Activated T-cell treated with anti-CD3 and anti-CD28 coated beads, Interleukin-2, amount 50 U/mL, for 24 hours (primary cell): ENCODE results near the gene OGDHL.
A peak's percentile ranks its signal among the peaks of the same experiment; 100 is the strongest.
"Not testable (repeated sequence)": the region's sequence is repeated elsewhere in the genome, so short reads cannot be mapped to it uniquely, and the experiment has no call there.

Experiments used
- DNase-seq: peaks from one replicate; pipeline ENCODE4 v3.0.0-alpha.2; 2020
- H3K27ac Mint-ChIP-seq: 2 replicates; pipeline ENCODE4 v1.8.0; 2020; ENCODE audit warnings: mild to moderate bottlenecking, mixed read lengths
- H3K27me3 Mint-ChIP-seq: 2 replicates; pipeline ENCODE4 v1.8.0; 2020; ENCODE audit warnings: mixed read lengths
- H3K36me3 Mint-ChIP-seq: 2 replicates; pipeline ENCODE4 v1.8.0; 2020; ENCODE audit warnings: low read depth, mixed read lengths
- H3K4me1 Mint-ChIP-seq: 2 replicates; pipeline ENCODE4 v1.8.0; 2020; ENCODE audit warnings: low read depth, mixed read lengths
- H3K4me3 Mint-ChIP-seq: 2 replicates; pipeline ENCODE4 v1.8.0; 2020; ENCODE audit warnings: mild to moderate bottlenecking, moderate library complexity, mixed read lengths
- H3K9me3 Mint-ChIP-seq: 2 replicates; pipeline ENCODE4 v1.8.0; 2020; ENCODE audit warnings: mixed read lengths

The OGDHL gene

GRCh38 chr10:49766484-49766883 is 4.4 kb upstream of the OGDHL start:
- no peak overlapping the region for H3K27ac Mint-ChIP-seq
- no peak for DNase-seq
- no peak overlapping the region for H3K4me3 Mint-ChIP-seq
- H3K27me3 Mint-ChIP-seq = peaks cover 63% of the 10 kb centered on the region
- H3K9me3 Mint-ChIP-seq = peaks cover 10% of the 10 kb centered on the region
- no peaks in the 10 kb centered on the region for H3K36me3 Mint-ChIP-seq
- H3K4me1 Mint-ChIP-seq = peaks cover 7% of the 10 kb centered on the region

GRCh38 chr10:49762566-49762877 is 399 bp upstream of the OGDHL start:
- Mint-ChIP-seq H3K4me3 (peak overlapping the region; percentile 51), H3K27ac (no peak overlapping the region), H3K36me3 (no peaks in the 10 kb centered on the region), H3K9me3 (peaks cover 10% of the 10 kb centered on the region), H3K4me1 (peaks cover 9% of the 10 kb centered on the region), H3K27me3 (peaks cover 73% of the 10 kb centered on the region)
- DNase-seq = no peak

- no peaks in the 10 kb centered on the region for H3K36me3 Mint-ChIP-seq
- peak overlapping the region; percentile 41 for H3K4me3 Mint-ChIP-seq
- H3K27ac Mint-ChIP-seq = no peak overlapping the region
- peaks cover 63% of the 10 kb centered on the region for H3K27me3 Mint-ChIP-seq
- H3K4me1 Mint-ChIP-seq = peaks cover 9% of the 10 kb centered on the region
- peaks cover 1% of the 10 kb centered on the region for H3K9me3 Mint-ChIP-seq
- no peak for DNase-seq
Measured at GRCh38 chr10:49761201-49761788, 828 bp downstream of the OGDHL start.

- peak; percentile 24 for DNase-seq
- no peaks in the 10 kb centered on the region for H3K36me3 Mint-ChIP-seq
- H3K27me3 Mint-ChIP-seq = peaks cover 64% of the 10 kb centered on the region
- peaks cover 9% of the 10 kb centered on the region for H3K4me1 Mint-ChIP-seq
- peak overlapping the region; percentile 41 for H3K4me3 Mint-ChIP-seq
- no peak overlapping the region for H3K27ac Mint-ChIP-seq
- no peaks in the 10 kb centered on the region for H3K9me3 Mint-ChIP-seq
Measured at GRCh38 chr10:49760789-49761188, 1.3 kb downstream of the OGDHL start.

GRCh38 chr10:49759787-49760551 is 2.2 kb downstream of the OGDHL start:
- peaks cover 9% of the 10 kb centered on the region for H3K4me1 Mint-ChIP-seq
- H3K9me3 Mint-ChIP-seq = no peaks in the 10 kb centered on the region
- H3K4me3 Mint-ChIP-seq = no peak overlapping the region
- peak; percentile 20 for DNase-seq
- no peaks in the 10 kb centered on the region for H3K36me3 Mint-ChIP-seq
- H3K27me3 Mint-ChIP-seq = peaks cover 64% of the 10 kb centered on the region
- H3K27ac Mint-ChIP-seq = no peak overlapping the region

GRCh38 chr10:49758249-49758930 is 3.7 kb downstream of the OGDHL start:
- DNase-seq = no peak
- Mint-ChIP-seq H3K4me3 (no peak overlapping the region), H3K4me1 (peaks cover 9% of the 10 kb centered on the region), H3K27ac (no peak overlapping the region), H3K27me3 (peaks cover 53% of the 10 kb centered on the region), H3K36me3 (no peaks in the 10 kb centered on the region), H3K9me3 (no peaks in the 10 kb centered on the region)

- no peak for DNase-seq
- peaks cover 40% of the 10 kb centered on the region for H3K27me3 Mint-ChIP-seq
- no peaks in the 10 kb centered on the region for H3K9me3 Mint-ChIP-seq
- no peak overlapping the region for H3K27ac Mint-ChIP-seq
- no peaks in the 10 kb centered on the region for H3K36me3 Mint-ChIP-seq
- H3K4me1 Mint-ChIP-seq = peaks cover 2% of the 10 kb centered on the region
- no peak overlapping the region for H3K4me3 Mint-ChIP-seq
Measured at GRCh38 chr10:49756641-49757040, 5.5 kb downstream of the OGDHL start.

GRCh38 chr10:49756031-49756430 is 6.1 kb downstream of the OGDHL start:
- Mint-ChIP-seq H3K4me1 (peaks cover under 1% of the 10 kb centered on the region), H3K36me3 (no peaks in the 10 kb centered on the region), H3K27me3 (peaks cover 41% of the 10 kb centered on the region), H3K9me3 (no peaks in the 10 kb centered on the region), H3K27ac (no peak overlapping the region), H3K4me3 (no peak overlapping the region)
- no peak for DNase-seq

- not testable (repeated sequence) for H3K4me3 Mint-ChIP-seq, H3K36me3 Mint-ChIP-seq, H3K4me1 Mint-ChIP-seq, H3K27ac Mint-ChIP-seq, DNase-seq, H3K9me3 Mint-ChIP-seq
- peaks cover 33% of the 10 kb centered on the region for H3K27me3 Mint-ChIP-seq
Measured at GRCh38 chr10:49754951-49755350, 7.2 kb downstream of the OGDHL start.

GRCh38 chr10:49752584-49752983 is 9.5 kb downstream of the OGDHL start:
- Mint-ChIP-seq H3K27me3 (peaks cover 13% of the 10 kb centered on the region), H3K36me3 (no peaks in the 10 kb centered on the region), H3K27ac (no peak overlapping the region), H3K9me3 (no peaks in the 10 kb centered on the region), H3K4me1 (no peaks in the 10 kb centered on the region), H3K4me3 (no peak overlapping the region)
- DNase-seq = no peak

- H3K9me3 Mint-ChIP-seq = no peaks in the 10 kb centered on the region
- peaks cover 10% of the 10 kb centered on the region for H3K27me3 Mint-ChIP-seq
- no peak for DNase-seq
- H3K36me3 Mint-ChIP-seq = no peaks in the 10 kb centered on the region
- H3K4me3 Mint-ChIP-seq = no peak overlapping the region
- H3K4me1 Mint-ChIP-seq = no peaks in the 10 kb centered on the region
- no peak overlapping the region for H3K27ac Mint-ChIP-seq
Measured at GRCh38 chr10:49751636-49752510, 10.2 kb downstream of the OGDHL start.

- no peak for DNase-seq
- Mint-ChIP-seq H3K4me3 (no peak overlapping the region), H3K27ac (no peak overlapping the region), H3K27me3 (peaks cover 12% of the 10 kb centered on the region), H3K4me1 (no peaks in the 10 kb centered on the region), H3K36me3 (no peaks in the 10 kb centered on the region), H3K9me3 (no peaks in the 10 kb centered on the region)
Measured at GRCh38 chr10:49751216-49751615, 10.9 kb downstream of the OGDHL start.

GRCh38 chr10:49750546-49750945 is 11.6 kb downstream of the OGDHL start:
- Mint-ChIP-seq H3K27me3 (peaks cover 10% of the 10 kb centered on the region), H3K9me3 (no peaks in the 10 kb centered on the region), H3K36me3 (no peaks in the 10 kb centered on the region), H3K4me1 (no peaks in the 10 kb centered on the region), H3K4me3 (no peak overlapping the region), H3K27ac (no peak overlapping the region)
- DNase-seq = no peak
